Embryonic facial prominence (tissue), 1 donor: ENCODE data around the gene ADNP.

ENCODE experiments used
- DNase-seq: peaks from one replicate; pipeline ENCODE4 v3.0.0-alpha.2; 2016; ENCODE audit errors: extremely low spot score

Gene ADNP

GRCh38 chr20:50932691-50933280 is 1.5 kb upstream of the ADNP start:
- DNase-seq: no peak

- DNase-seq: no peak
These were observed 814 bp upstream of the ADNP start for GRCh38 chr20:50932016-50932485.

GRCh38 chr20:50930976-50931305 is 296 bp downstream of the ADNP start:
- peak; percentile 49 for DNase-seq

- DNase-seq: no peak
These were observed 880 bp downstream of the ADNP start for GRCh38 chr20:50930139-50930975.

- peak; percentile 91 for DNase-seq
These were observed 1.7 kb downstream of the ADNP start for GRCh38 chr20:50929299-50930138.

- DNase-seq: no peak
These were observed 2.8 kb downstream of the ADNP start for GRCh38 chr20:50928469-50928868.

- no peak for DNase-seq
These were observed 4.7 kb downstream of the ADNP start for GRCh38 chr20:50926530-50926929.

- DNase-seq: no peak
These were observed 6.8 kb downstream of the ADNP start for GRCh38 chr20:50924261-50924920.

- DNase-seq: no peak
These were observed 9.3 kb downstream of the ADNP start for GRCh38 chr20:50921803-50922501.

- no peak for DNase-seq
These were observed 10.2 kb downstream of the ADNP start for GRCh38 chr20:50920997-50921396.

GRCh38 chr20:50919567-50919966 is 11.7 kb downstream of the ADNP start:
- DNase-seq: no peak

- no peak for DNase-seq
These were observed 12.8 kb downstream of the ADNP start for GRCh38 chr20:50918403-50918802.

GRCh38 chr20:50916934-50917333 is 14.3 kb downstream of the ADNP start:
- no peak for DNase-seq

GRCh38 chr20:50916257-50916656 is 15.0 kb downstream of the ADNP start:
- no peak for DNase-seq

GRCh38 chr20:50915424-50915823 is 15.8 kb downstream of the ADNP start:
- DNase-seq: no peak

GRCh38 chr20:50913690-50914375 is 17.4 kb downstream of the ADNP start:
- DNase-seq: no peak

GRCh38 chr20:50911716-50912115 is 19.5 kb downstream of the ADNP start:
- no peak for DNase-seq

GRCh38 chr20:50911030-50911429 is 20.2 kb downstream of the ADNP start:
- no peak for DNase-seq

- no peak for DNase-seq
These were observed 21.8 kb downstream of the ADNP start for GRCh38 chr20:50909413-50909812.

GRCh38 chr20:50904067-50904570 is 27.1 kb downstream of the ADNP start:
- DNase-seq: no peak
